ENCODE measurements around the gene SPEF1.
A peak's percentile ranks its signal among the peaks of the same experiment; 100 is the strongest.

The SPEF1 gene

DNA sequence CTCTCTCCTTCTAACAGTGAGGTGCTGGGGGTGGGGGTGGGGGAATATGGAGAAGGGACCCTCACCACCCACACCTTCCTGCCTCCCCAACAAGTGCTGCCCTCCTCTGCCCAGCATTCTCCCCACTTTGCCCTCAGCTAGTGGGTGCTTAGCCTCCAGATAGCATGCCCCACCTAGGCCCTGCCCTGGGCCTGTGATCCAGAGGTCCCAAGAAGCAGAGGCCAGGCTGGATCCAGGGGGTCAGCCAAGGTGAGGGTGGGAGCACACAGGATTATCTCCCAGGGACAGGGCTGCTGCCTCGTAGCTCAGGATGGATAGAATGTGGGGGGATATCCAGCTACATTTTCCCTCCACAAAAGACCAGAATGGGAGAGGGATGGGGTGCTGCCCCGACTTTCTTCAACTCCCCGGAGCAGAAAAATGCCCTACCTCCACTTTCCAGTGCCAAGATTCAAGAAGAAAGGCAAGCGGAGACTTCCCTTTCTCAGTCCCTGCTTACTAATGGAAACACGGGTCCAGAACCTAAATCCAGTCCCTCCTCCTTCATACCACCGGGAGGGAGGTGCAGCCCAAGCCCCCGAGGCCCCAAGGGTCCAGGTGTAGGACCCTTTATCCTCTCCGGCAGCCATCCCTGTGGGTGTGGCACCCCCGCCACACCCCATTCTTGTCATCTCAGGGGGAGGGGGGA, 14.7 kb downstream of the SPEF1 start:
- DNase-seq (ENCODE audit: low read depth) = no peak

GRCh38 chr20:3765171-3765882, 15.9 kb downstream of the SPEF1 start:
- DNase-seq (ENCODE audit: low read depth) = no peak

GRCh38 chr20:3764659-3765058, 16.6 kb downstream of the SPEF1 start:
- no peak for DNase-seq (ENCODE audit: low read depth)

DNA sequence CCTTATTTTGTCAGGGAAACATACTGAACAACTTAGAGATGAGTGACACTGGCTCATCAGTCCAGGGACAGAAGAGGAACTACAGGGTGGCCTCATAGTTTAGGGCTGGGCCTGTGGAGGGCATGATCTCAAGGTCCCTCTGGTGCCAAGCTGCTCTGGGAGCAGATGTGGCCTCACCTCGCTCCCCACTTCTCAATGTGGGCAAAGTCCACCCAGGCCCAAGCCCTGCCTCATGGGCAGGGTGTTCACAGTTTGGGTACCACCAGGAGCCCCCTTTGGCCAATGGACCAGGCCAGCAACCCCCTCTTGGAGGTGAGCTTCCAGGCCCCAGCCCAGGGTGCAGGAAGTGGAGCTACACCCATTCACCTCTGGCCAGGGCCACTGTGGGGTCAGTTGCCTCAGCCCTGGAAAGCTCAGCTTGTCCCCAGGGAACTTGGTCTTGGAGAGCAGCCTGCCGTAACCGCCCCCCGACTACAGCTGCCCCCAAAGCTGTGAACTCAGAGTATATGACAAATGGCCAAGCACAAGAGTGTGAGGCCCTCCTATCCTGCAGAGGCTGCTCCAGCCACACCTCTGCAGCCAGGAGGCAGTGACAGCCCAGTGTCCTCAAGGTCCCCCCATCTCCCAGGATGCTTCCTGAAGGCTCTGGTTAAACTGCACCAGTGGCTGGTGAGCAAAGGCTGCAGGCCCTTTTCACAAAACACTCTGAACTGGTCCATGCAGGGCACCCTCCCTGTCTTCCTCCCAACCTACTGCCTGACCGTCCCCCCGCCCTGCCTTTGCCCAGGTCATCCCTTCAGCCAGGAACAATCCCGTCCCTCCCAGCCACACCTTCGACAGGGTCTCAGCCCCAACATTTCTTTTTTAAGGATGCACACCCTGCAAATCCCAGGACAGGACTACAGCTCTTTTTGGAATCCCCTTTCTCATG, 17.3 kb downstream of the SPEF1 start:
- no peak for DNase-seq (ENCODE audit: low read depth)

DNA sequence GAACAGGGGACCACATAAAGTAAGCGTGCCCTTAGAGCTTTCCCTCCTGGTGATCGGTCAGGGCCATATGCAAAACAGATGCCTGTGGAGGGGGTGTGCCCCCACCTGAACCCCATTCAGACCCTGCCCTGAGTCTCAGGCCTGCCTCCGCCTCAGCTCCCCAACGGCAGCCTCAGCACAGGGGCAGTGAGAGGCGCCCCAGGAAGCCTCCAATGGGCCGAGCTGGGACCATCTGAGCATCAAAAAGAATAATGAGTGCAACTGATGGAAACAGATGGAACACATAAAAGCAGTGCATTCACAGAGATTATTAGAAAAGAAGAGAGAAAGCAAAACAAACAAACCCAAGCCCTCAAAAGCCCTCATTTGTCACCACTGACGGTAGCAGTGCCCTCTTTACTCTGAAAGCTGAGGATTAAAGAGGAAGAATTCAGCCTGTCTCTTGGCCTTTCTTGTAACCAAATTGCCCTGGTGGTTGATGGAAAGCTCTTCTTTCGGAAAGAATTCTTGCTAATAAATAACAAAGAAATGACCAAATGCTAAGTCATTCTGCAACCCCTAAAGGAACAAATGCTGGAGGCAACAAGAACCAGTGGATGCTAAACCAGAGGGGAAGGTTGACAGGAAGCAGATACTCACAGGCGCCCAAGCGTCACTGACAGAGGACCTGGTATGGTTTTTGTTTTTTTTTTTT, 20.4 kb downstream of the SPEF1 start:
- peak; percentile 20 for DNase-seq (ENCODE audit: low read depth)

DNA sequence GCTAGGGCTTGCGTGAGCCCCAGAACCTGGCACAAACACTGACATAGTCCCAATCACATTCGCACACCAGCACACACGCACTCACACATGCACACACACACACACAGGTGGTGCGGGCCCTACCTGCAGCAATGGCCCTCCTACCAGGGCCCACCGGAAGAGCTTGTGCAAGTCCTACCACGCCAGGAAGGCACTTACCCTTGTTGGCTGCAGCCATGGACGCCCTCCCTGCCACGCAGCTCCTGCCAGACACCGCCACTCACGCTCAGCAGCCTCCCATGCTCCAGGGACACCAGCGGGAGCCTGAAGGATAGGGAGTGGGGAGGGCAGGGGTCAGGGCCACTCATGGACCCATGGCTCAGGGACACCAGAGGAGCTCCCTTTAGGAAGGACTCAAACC, 21.4 kb downstream of the SPEF1 start:
- no peak for DNase-seq (ENCODE audit: low read depth)

DNA sequence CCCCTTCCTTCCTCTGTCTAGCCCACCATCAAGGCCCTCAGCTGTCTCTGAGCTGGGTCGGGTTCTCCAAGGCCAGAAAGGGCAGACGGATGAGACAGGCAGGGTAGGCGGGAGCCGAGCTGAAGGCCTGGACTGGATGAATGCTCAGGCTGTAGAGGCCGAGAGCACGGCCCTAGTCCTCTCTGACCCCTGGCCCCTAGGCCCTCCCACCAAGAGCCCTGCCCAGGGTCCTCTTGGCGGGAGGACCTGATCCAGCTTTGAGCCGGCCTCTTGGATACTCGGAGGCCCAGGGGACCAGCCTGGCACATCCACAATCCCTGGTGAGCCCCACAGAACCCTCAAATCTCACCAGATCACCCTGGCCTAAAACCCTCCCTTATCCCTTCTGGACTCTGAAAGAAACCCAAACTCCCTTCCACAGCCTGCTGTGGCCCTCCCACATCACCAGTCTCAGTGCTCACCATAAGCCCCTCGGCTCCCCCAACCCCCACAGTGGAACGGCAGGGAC, 21.9 kb downstream of the SPEF1 start:
- no peak for DNase-seq (ENCODE audit: low read depth)

DNA sequence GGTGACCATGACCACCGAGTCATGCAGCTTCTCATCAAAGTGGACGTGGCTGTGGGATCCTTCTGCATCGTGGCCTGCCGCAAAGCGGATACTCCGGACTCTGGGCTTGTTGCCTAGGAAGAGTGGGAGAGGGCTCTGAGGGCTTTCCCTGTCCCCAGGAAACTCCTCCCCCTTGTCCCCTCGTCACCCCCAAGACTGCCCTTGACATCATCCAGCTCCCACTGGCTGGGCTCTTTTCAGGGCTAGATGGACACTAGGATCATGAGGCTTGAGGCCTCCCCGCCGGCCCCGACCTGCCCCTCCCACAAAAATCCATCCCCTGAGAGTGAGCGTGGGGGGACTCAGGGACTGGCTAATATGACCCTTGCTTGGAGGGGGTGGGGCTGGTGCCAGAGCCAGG, 22.7 kb downstream of the SPEF1 start:
- DNase-seq (ENCODE audit: low read depth) = no peak

DNA sequence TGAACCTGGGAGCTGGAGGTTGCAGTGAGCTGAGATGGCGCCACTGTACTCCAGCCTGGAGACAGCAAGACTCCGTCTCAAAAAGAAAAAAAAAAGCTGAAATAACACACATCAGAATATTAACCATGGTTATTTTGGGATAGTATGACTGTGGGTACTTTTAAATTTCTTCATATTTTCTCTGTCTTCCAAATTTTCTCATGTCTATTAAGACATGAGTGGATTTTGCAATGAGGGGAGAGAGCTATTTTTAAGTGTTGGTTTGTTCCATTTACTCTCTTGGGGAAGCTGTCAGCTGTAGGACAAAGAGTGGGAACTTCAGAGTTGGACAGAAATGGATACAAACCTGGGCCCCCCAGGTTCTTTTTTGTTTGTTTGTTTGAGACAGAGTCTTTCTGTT, 24.0 kb downstream of the SPEF1 start:
- no peak for DNase-seq (ENCODE audit: low read depth)

GRCh38 chr20:3755814-3756480, 25.3 kb downstream of the SPEF1 start:
- DNase-seq (ENCODE audit: low read depth) = no peak

DNA sequence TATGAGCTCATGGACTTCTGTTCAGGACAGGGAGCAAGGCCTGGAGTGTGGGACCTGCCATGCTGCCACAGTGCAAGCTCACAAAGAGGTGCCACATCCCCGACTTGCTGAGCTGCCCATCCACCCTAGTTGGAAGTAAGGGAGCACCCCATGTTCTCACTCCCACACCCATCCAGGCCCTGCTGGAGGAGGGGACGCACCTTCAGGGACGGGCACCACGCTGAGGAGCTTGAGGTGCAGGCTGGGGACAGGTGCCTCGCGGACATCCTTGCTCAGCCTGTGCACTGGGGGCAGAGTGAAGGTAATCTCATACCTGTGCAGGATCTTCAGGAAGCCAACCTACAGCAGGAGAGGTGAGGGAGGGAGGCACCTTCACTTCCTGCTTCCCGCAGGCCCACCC, 26.0 kb downstream of the SPEF1 start:
- no peak for DNase-seq (ENCODE audit: low read depth)

GRCh38 chr20:3754276-3754630, 27.0 kb downstream of the SPEF1 start:
- DNase-seq (ENCODE audit: low read depth) = no peak

DNA sequence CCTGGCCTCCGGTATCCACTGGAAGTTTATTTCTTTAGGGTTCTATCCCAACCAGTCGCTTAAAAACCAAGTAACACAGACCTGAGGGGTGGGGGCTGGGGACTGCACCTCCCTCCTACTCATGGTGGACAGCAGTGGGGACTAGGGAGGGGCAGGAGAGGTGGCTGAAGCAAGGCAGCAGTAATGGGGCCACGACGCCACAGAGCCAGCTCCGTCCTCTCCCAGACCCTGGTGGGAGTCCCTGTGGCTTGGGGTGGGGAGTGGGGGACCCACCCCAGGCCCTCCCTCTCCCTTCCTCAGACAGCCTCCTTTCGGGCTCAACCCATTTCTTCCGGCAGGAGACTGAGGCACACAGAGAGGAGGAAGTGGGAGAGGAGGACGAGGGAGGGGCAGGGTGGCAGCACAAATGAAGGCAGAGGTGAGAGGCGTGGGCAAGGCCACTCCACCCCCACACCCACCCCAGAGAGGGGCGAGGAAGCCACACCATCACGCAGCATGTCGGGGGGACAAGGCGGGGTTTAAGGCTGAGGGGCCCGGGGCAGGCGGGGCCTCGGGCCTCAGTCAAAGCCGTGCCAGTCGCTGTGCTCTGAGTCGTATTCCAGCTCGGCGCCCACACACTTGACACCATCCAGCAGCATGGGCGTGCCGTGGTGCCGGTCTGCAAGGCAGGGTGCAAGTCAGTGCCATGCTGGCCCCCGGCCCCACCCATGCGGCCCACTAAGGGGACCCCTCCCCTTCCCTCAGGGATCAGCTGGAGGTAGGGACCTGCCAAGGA, 27.6 kb downstream of the SPEF1 start:
- DNase-seq (ENCODE audit: low read depth) = no peak

DNA sequence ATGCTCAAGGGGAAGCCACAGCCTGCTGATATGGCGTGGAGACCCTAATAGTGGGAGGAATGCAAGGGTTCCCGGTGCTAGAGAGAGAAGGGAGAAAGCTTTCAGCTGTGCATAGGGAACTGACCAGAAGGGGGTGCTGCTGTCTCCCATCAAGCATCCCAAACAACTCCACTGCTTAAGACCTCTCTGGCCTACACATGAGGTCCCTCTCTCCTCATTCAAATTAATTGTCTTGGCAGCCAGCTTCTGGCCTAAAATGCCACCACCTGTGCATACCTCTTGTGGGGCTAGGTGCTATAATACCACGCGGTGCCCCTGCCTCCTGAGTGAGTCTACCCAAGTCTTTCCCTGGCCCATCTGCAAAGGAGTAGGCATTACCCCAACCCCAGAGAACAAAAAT, 28.1 kb downstream of the SPEF1 start:
- peak; percentile 63 for DNase-seq (ENCODE audit: low read depth)

DNA sequence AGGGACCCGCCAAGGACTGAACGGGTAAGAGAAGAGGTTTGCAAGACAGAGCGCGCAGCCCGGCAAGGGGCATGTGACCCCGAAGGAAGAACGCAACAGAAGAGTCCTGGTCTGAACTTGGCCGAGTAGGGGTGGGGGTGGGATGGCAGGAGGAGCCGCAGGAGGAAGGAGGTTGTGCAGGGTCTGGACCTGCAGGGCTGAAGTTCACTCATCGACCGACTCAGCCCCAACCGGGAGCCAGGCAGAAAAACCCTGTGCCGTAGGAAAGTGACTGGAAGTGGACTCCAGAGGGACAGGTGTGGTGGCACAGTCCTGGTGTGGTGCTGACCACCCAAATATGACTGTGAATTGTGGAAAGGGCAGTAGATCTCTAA, 28.9 kb downstream of the SPEF1 start:
- DNase-seq (ENCODE audit: low read depth) = no peak

- DNase-seq (ENCODE audit: low read depth) = no peak
These were observed 29.4 kb downstream of the SPEF1 start for GRCh38 chr20:3751675-3752385.

GRCh38 chr20:3751305-3751674, 30.0 kb downstream of the SPEF1 start:
- no peak for DNase-seq (ENCODE audit: low read depth)

DNA sequence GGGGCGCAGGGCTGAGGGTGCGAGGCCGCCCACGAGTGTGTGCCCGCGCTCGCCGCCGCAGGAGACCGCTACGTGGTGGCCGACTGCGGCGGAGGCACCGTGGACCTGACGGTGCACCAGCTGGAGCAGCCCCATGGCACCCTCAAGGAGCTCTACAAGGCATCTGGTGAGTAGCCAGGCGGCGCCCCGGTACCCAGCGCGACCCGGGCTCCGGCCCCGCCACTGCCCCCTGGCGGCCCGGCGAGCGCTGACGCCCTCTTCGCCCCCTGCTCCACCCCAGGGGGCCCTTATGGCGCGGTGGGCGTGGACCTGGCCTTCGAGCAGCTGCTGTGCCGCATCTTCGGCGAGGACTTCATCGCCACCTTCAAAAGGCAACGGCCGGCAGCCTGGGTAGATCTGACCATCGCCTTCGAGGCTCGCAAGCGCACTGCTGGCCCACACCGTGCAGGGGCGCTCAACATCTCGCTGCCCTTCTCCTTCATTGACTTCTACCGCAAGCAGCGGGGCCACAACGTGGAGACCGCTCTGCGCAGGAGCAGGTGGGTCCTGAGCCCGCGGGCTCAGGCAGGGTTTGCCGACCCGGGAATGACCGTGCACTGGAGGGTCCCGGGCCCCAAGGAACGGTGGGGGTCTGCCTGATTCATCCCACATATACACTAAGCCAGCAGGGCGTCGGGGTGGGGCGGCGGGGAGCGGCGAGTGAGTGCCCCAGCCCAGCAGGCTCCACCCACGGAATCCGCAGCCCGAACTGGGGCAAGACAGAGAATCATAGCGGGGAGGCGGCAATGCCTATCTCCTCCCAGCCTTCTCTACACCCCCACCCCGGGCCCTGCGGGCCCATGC, 31.3 kb downstream of the SPEF1 start:
- no peak for DNase-seq (ENCODE audit: low read depth)

- DNase-seq (ENCODE audit: low read depth) = no peak
These were observed 32.1 kb downstream of the SPEF1 start for GRCh38 chr20:3749087-3749688.
